HG02943 (cell line): ENCODE data around the gene LRBA.
"Not testable (repeated sequence)": the region's sequence is repeated elsewhere in the genome, so short reads cannot be mapped to it uniquely, and the experiment has no call there.

Source experiments
- ATAC-seq: cut with Tn5 transposase; IDR thresholded peaks from one replicate; pipeline ENCODE4 v1.9.1; 2021; ENCODE audit warnings: mild to moderate bottlenecking, low read depth, moderate library complexity; ENCODE audit not compliant: unreplicated experiment

LRBA gene

GRCh38 chr4:150976478-150977118 lies 38.5 kb downstream of the LRBA start:
- ATAC-seq = no peak

GRCh38 chr4:150974750-150975149 lies 40.3 kb downstream of the LRBA start:
- peak; percentile 72 for ATAC-seq

GRCh38 chr4:150974252-150974640 lies 40.8 kb downstream of the LRBA start:
- ATAC-seq = no peak

- ATAC-seq = no peak
Measured at GRCh38 chr4:150973626-150974251, 41.3 kb downstream of the LRBA start.

- ATAC-seq = no peak
Measured at GRCh38 chr4:150972592-150972991, 42.5 kb downstream of the LRBA start.

- ATAC-seq = no peak
Measured at GRCh38 chr4:150971901-150972300, 43.2 kb downstream of the LRBA start.

- no peak for ATAC-seq
Measured at GRCh38 chr4:150970685-150971151, 44.4 kb downstream of the LRBA start.

- no peak for ATAC-seq
Measured at GRCh38 chr4:150964754-150965153, 50.3 kb downstream of the LRBA start.

- not testable (repeated sequence) for ATAC-seq
Measured at GRCh38 chr4:150963602-150964345, 51.3 kb downstream of the LRBA start.

- no peak for ATAC-seq
Measured at GRCh38 chr4:150962245-150962644, 52.8 kb downstream of the LRBA start.

- ATAC-seq = no peak
Measured at GRCh38 chr4:150961566-150961965, 53.5 kb downstream of the LRBA start.

GRCh38 chr4:150960818-150961217 lies 54.3 kb downstream of the LRBA start:
- no peak for ATAC-seq

GRCh38 chr4:150960079-150960478 lies 55.0 kb downstream of the LRBA start:
- ATAC-seq = no peak

GRCh38 chr4:150957981-150958380 lies 57.1 kb downstream of the LRBA start:
- not testable (repeated sequence) for ATAC-seq

- ATAC-seq = not testable (repeated sequence)
Measured at GRCh38 chr4:150957095-150957494, 58.0 kb downstream of the LRBA start.

- not testable (repeated sequence) for ATAC-seq
Measured at GRCh38 chr4:150953916-150954315, 61.2 kb downstream of the LRBA start.

GRCh38 chr4:150952167-150952845 lies 62.8 kb downstream of the LRBA start:
- no peak for ATAC-seq

- no peak for ATAC-seq
Measured at GRCh38 chr4:150950657-150951288, 64.3 kb downstream of the LRBA start.

- ATAC-seq = no peak
Measured at GRCh38 chr4:150949943-150950342, 65.1 kb downstream of the LRBA start.

GRCh38 chr4:150949342-150949741 lies 65.7 kb downstream of the LRBA start:
- ATAC-seq = no peak
